PC-3 (cell line): ENCODE results near the gene PRKN. TPM values are rescaled to one million over a fixed set of nuclear protein-coding genes. Genes with fewer than 3 reads are reported as not detected.

ENCODE experiments used
- ATAC-seq: fragments of 200-7000 bp; cut with Tn5 transposase; 2 replicates; pipeline ENCODE4 v1.9.1; 2020; ENCODE audit warnings: mild to moderate bottlenecking, moderate library complexity
- BruUV-seq: library from RNA; stranded (reverse); fragments of 400-500 nt; replicated peaks from 2 replicates; lab custom pipeline; 2021; lab: Mats Ljungman, UMichigan
- CTCF ChIA-PET: fragments of 300-600 bp; sonication (Branson Sonifier 250); formaldehyde crosslinking; loops from one replicate; lab custom pipeline; 2022; ENCODE audit warnings: antibody characterized with exemption; lab: Charles Lee
- POLR2A ChIA-PET: fragments of 300-600 bp; sonication (Branson Sonifier 250); formaldehyde crosslinking; loops from one replicate; lab custom pipeline; 2022; ENCODE audit warnings: antibody characterized with exemption; ENCODE audit not compliant: unreplicated experiment; lab: Charles Lee
- DNase-seq: peaks from one replicate; pipeline ENCODE4 v3.0.0-alpha.2; 2015
- H2AFZ ChIP-seq: fragments of 300-600 bp; sonication (generic); 2 replicates; pipeline ENCODE4 v1.6.0; 2016; ENCODE audit warnings: antibody characterized with exemption, low read length
- H3F3A ChIP-seq: fragments of 300-600 bp; sonication (generic); one replicate; pipeline ENCODE4 v1.6.0; 2017; ENCODE audit warnings: antibody characterized with exemption, low read length, control low read depth, mild to moderate bottlenecking; ENCODE audit not compliant: unreplicated experiment
- H3K27ac ChIP-seq: fragments of 300-600 bp; sonication (generic); 2 replicates; pipeline ENCODE4 v1.5.1; 2016; ENCODE audit warnings: mild to moderate bottlenecking, low read length
- H3K27me3 ChIP-seq: fragments of 300-600 bp; sonication (generic); 2 replicates; pipeline ENCODE4 v1.6.1; 2016; ENCODE audit warnings: low read length, mixed read lengths
- H3K36me3 ChIP-seq: fragments of 300-600 bp; sonication (generic); 2 replicates; pipeline ENCODE4 v1.6.1; 2016; ENCODE audit warnings: low read depth, mixed run types, low read length, mixed read lengths
- H3K4me1 ChIP-seq: fragments of 300-600 bp; sonication (generic); 2 replicates; pipeline ENCODE4 v1.5.1; 2016; ENCODE audit warnings: low read length; ENCODE audit not compliant: insufficient read depth
- H3K4me2 ChIP-seq: fragments of 300-600 bp; sonication (generic); 2 replicates; pipeline ENCODE4 v1.6.0; 2016; ENCODE audit warnings: low read length
- H3K4me3 ChIP-seq: fragments of 300-600 bp; sonication (generic); 2 replicates; pipeline ENCODE4 v1.5.1; 2016; ENCODE audit warnings: mild to moderate bottlenecking, low read length, mixed read lengths
- H3K79me2 ChIP-seq: fragments of 300-600 bp; sonication (generic); 2 replicates; pipeline ENCODE4 v1.6.1; 2017; ENCODE audit warnings: low read length, mixed read lengths
- H3K9ac ChIP-seq: fragments of 300-600 bp; sonication (generic); 2 replicates; pipeline ENCODE4 v1.6.0; 2016; ENCODE audit warnings: mild to moderate bottlenecking, low read length
- H3K9me2 ChIP-seq: fragments of 300-600 bp; sonication (generic); replicated peaks from 2 replicates; pipeline ENCODE4 v1.6.1; 2016; ENCODE audit warnings: mixed run types, low read length, mixed read lengths
- H3K9me3 ChIP-seq: fragments of 300-600 bp; sonication (generic); 2 replicates; pipeline ENCODE4 v1.6.1; 2016; ENCODE audit warnings: low read length, mixed read lengths
- H4K20me1 ChIP-seq: fragments of 300-600 bp; sonication (generic); 2 replicates; pipeline ENCODE4 v1.6.1; 2016; ENCODE audit warnings: low read length, mixed read lengths
- EZH2 ChIP-seq: fragments of 300-600 bp; sonication (generic); IDR thresholded peaks from one replicate; pipeline ENCODE4 v1.6.1; 2017; ENCODE audit warnings: antibody characterized with exemption, mild to moderate bottlenecking, low read length; ENCODE audit not compliant: unreplicated experiment
- EZH2phosphoT487 ChIP-seq: fragments of 300-600 bp; sonication (generic); IDR thresholded peaks from 2 replicates; pipeline ENCODE4 v1.6.1; 2018; ENCODE audit warnings: mild to moderate bottlenecking, antibody characterized with exemption, low read length, borderline replicate concordance
- intact Hi-C: fragments of 100-400 bp; cut with micrococcal nuclease; formaldehyde crosslinking; loops from 2 replicates; pipeline ENCODE4 v1.9.0; 2023
- total RNA-seq: library from RNA; depleted of rRNA; stranded (reverse); fragments of >200 nt; gene quantifications from 2 replicates; pipeline ENCODE4 v1.2.3, GENCODE V29; 2014
- TF ChIP-seq, protein P1 (sequence below): fragments of 300-600 bp; sonication (generic); conservative IDR thresholded peaks from 2 replicates; pipeline ENCODE4 v1.5.1; 2017; ENCODE audit warnings: antibody characterized with exemption, low read depth, mild to moderate bottlenecking, low read length

PRKN gene
- total RNA-seq, 1 experiment from 2014 or later = not detected

DNA sequence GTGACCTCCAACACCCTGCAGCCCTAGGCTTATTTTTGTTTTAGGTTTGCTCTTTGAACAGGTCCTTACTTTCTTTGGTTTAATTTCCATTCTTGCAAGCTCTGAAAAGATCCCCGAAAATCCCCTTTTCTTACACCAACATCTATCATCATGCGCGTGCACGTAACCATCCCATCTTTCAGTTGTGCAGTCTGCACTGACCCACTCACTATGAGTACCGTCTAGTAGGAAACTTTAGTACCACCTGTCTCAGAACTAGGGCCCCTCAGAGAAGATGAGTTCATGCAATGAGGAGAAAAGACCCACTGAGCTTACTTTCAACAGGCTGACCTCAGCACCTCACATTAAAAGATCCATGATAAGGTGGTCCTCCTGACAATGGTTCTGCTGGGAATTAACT, 1333.1 kb downstream of the PRKN start:
- H3K4me1 ChIP-seq = 0 out of 2 replicates have a peak, but pooled peaks cover 4% of the 10 kb centered on the region
- H3K79me2 ChIP-seq = no peaks in the 10 kb centered on the region
- DNase-seq = no peak
- no peaks in the 10 kb centered on the region for H3K36me3 ChIP-seq
- no peaks in the 10 kb centered on the region for H3K9me3 ChIP-seq
- H3K27me3 ChIP-seq = no peaks in the 10 kb centered on the region
- ChIA-PET CTCF (interaction anchor here (0.7 to 0.8 kb wide), 2 partner anchors 104 to 301 kb away, joined by 3 to 4 read pairs; no protein-coding TSS in a partner anchor), POLR2A (no interaction called here)
- H2AFZ ChIP-seq = peak overlapping the region; percentile 47; the same call in 1 of the 2 replicates
- no peak for ATAC-seq
- H3K9me2 ChIP-seq = no peaks in the 10 kb centered on the region
- H3F3A ChIP-seq = no peaks in the 10 kb centered on the region
- 0 out of 2 replicates have a peak overlapping the region, but pooled peaks have one; percentile 40 for H3K4me3 ChIP-seq
- intact Hi-C loops = no loop called here
- H3K9ac ChIP-seq = no peak overlapping the region
- TF ChIP-seq, protein P1, sequence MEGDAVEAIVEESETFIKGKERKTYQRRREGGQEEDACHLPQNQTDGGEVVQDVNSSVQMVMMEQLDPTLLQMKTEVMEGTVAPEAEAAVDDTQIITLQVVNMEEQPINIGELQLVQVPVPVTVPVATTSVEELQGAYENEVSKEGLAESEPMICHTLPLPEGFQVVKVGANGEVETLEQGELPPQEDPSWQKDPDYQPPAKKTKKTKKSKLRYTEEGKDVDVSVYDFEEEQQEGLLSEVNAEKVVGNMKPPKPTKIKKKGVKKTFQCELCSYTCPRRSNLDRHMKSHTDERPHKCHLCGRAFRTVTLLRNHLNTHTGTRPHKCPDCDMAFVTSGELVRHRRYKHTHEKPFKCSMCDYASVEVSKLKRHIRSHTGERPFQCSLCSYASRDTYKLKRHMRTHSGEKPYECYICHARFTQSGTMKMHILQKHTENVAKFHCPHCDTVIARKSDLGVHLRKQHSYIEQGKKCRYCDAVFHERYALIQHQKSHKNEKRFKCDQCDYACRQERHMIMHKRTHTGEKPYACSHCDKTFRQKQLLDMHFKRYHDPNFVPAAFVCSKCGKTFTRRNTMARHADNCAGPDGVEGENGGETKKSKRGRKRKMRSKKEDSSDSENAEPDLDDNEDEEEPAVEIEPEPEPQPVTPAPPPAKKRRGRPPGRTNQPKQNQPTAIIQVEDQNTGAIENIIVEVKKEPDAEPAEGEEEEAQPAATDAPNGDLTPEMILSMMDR = no peak
- no peak for TF ChIP-seq EZH2phosphoT487
- TF ChIP-seq EZH2 = no peak
- H3K27ac ChIP-seq = no peak overlapping the region
- no peaks in the 10 kb centered on the region for H4K20me1 ChIP-seq
- peak overlapping the region; percentile 67 for H3K4me2 ChIP-seq
- BruUV-seq = no TSS peak

DNA sequence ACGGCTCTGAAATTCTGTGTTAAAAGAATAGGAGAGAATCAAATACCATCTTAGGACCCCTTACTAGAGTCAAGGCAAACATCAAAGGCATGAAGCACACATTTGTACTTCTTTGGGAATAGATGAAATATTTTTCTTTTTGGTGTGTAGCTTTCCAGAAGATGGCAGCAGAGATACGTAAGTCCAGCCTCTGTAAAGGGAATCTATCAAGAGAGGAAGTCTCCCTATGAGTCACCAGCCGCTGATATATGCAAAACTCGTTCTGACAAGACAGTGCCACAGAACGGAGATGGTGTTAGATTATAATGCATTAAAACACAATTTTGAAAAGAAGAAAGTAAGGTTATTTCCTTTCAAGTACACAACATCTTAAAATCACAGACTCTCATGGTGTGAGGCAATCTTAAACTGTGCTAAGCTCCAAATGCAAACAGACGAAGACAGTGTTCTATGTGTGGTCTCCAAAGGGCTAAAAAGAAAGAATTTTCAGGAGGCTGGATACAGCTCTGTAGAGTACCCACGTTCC, 1333.7 kb downstream of the PRKN start:
- intact Hi-C loops = no loop called here
- peak overlapping the region; percentile 47; the same call in 1 of the 2 replicates for H2AFZ ChIP-seq
- no peaks in the 10 kb centered on the region for H4K20me1 ChIP-seq
- H3F3A ChIP-seq = no peaks in the 10 kb centered on the region
- H3K9me3 ChIP-seq = no peaks in the 10 kb centered on the region
- peak overlapping the region; percentile 67 for H3K4me2 ChIP-seq
- H3K36me3 ChIP-seq = no peaks in the 10 kb centered on the region
- no peaks in the 10 kb centered on the region for H3K79me2 ChIP-seq
- ChIA-PET POLR2A (no interaction called here), CTCF (interaction anchor here (0.5 to 0.8 kb wide), 3 partner anchors 104 to 931 kb away, joined by 3 to 4 read pairs (median 3); no protein-coding TSS in a partner anchor)
- no peaks in the 10 kb centered on the region for H3K27me3 ChIP-seq
- no peak overlapping the region for H3K27ac ChIP-seq
- no peaks in the 10 kb centered on the region for H3K9me2 ChIP-seq
- ATAC-seq = peak; percentile 91
- TF ChIP-seq, protein P1 = peak; percentile 74
- no peak for TF ChIP-seq EZH2
- 0 out of 2 replicates have a peak, but pooled peaks cover 4% of the 10 kb centered on the region for H3K4me1 ChIP-seq
- BruUV-seq = no TSS peak
- DNase-seq = peak; percentile 82
- peak overlapping the region; percentile 40 for H3K4me3 ChIP-seq
- no peak overlapping the region for H3K9ac ChIP-seq

DNA sequence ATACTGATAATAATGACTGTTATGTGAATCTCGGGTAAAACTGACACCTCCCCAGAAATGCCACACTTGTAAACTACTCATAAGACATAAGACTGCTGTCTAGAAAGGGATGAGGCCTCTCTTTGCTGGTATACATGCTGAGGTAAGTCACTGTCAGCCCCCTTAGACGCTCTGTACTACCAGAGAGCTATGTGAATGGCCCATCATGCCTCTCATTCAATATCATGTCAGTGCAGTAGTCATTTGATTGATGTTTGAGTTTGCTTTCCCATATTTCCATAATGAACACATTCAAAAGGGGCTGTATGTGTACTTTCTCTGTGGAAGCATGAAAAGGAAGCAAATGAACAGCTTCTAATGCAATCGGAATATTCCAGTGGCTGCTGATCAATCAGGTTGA, 1334.3 kb downstream of the PRKN start:
- Histone ChIP-seq H4K20me1 (no peaks in the 10 kb centered on the region), H3K4me3 (no peak overlapping the region), H3K9me3 (no peaks in the 10 kb centered on the region), H3K4me1 (0 out of 2 replicates have a peak, but pooled peaks cover 4% of the 10 kb centered on the region), H3K27ac (no peak overlapping the region), H3F3A (no peaks in the 10 kb centered on the region), H3K9ac (no peak overlapping the region), H3K36me3 (no peaks in the 10 kb centered on the region), H3K9me2 (no peaks in the 10 kb centered on the region), H2AFZ (no peak overlapping the region), H3K79me2 (no peaks in the 10 kb centered on the region), H3K4me2 (no peak overlapping the region), H3K27me3 (no peaks in the 10 kb centered on the region)
- CTCF ChIA-PET = interaction anchor here (0.5 to 0.7 kb wide), 2 partner anchors 261 to 932 kb away, joined by 3 to 4 read pairs; no protein-coding TSS in a partner anchor
- BruUV-seq = no TSS peak
- POLR2A ChIA-PET = no interaction called here
- ATAC-seq = no peak
- TF ChIP-seq, protein P1 = no peak
- TF ChIP-seq EZH2phosphoT487 (no peak), EZH2 (no peak)
- intact Hi-C loops = no loop called here
- no peak for DNase-seq
